Esophagus mucosa (tissue), 1 donor: ENCODE measurements around the gene LIN7A. TPM values are rescaled to one million over a fixed set of nuclear protein-coding genes. Genes with fewer than 3 reads are reported as not detected.

ENCODE experiments used
- ATAC-seq: fragments of 200-7000 bp; cut with Tn5 transposase; one replicate; pipeline ENCODE4 v1.9.1; 2020
- total RNA-seq: library from RNA; stranded (reverse); gene quantifications from one replicate; pipeline ENCODE4 v1.2.4, GENCODE V29; 2023
- donor health status: DM: yes; HTN: yes; CAD: no.

Gene LIN7A, protein sequence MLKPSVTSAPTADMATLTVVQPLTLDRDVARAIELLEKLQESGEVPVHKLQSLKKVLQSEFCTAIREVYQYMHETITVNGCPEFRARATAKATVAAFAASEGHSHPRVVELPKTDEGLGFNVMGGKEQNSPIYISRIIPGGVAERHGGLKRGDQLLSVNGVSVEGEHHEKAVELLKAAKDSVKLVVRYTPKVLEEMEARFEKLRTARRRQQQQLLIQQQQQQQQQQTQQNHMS
- total RNA-seq = 0.56 TPM

DNA sequence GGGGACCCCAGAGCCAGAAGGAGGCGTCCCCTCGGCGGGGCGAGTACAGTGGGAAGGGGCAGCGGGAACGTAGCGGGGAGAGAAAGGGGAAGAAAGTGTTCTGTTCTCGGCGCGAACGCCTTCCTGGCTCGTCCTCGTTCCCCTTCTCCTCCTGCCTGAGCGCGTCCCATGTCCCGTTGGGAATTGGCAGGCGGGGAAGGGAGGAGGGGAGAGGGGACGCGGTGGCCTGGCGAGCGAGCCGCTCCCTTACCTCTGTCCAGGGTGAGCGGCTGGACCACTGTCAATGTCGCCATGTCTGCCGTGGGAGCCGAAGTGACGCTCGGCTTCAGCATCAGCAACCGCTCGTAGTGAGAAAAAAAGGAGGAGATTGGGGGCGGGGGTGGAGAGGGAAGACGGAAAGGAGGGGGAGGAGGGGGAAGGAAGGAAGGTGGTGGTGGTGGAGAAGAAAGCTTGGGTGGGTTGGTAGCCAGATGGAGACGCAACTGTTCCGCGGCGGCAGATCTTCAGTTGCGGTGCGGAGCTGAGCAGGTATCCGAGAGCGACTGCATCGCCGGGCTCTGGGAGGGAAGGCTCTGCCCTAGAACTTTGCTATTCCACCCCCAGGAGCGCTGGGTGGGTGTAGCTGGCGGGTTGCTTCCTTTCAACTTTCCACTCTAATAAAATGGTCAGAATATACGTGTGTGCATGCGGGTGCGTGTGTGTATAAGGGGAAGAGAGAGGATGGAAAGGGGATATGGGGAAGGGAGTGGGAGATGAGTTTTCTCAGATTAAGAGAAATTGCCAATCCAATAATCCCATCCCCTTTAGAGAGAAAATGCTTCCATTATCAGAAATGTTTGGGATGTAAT is at the start of gene LIN7A:
TSS of gene LIN7A (minus strand) at position 544 of the 848 bp plus-strand sequence. CDS start at position 332, 212 bp downstream.
- peak; percentile 11 for ATAC-seq

DNA sequence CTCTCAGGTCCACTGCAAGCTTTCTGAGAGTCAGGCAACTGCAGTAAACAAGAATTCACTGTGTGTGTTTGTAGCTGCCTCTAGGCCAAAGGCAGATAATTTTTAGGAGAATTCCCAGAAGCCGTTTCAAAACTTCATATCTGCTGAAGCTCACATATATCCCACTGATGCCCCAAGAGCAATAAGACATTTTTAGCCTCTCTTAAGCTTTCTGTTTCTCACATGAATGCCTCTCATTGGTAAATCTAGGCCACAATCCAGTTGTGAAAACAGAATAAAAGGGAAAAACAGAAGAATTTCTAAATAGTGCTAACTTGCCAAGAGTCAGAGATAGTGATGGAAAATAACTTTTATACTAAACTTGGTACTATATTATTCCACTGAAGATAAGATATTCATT is 48.5 kb upstream of the LIN7A start:
- no peak for ATAC-seq

DNA sequence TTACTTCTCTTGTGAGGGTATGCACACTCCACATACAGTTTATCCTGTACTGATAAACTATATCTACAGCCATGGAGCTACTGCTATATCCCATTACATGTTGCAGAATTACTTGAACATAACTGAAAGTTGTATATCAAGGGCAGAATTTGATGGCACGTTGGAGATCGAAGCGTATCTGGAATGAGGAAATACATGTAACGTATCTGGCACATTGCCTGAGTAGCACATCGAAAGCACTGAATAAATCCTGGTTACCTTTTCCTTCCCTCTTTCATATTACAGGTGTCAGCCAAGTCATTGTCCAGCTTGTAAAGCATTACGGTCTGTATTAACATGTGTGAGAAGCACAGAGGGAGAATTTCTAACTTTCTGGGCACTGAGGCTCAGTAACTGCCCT is 42.1 kb upstream of the LIN7A start:
- ATAC-seq = no peak

DNA sequence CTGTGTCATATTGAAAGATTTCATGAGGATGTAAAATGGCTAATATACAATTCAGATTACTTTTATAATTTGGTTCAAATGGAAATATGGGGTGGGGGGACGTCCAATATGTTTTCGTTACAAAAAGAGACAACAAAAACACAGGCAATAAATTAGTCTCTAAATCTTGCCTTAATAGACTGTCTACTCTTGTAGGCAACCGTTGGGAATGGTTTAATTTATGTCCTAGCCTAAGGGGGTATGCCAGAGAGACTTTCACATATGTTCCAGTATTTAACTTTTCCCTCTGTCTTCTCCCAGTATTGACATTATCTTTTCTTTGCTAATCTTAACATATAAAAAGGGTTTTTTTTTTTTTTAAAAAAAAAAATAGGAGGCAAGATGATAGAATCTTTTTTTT is 41.5 kb upstream of the LIN7A start:
- no peak for ATAC-seq

GRCh38 chr12:80977346-80977745 is 39.6 kb upstream of the LIN7A start:
- ATAC-seq = no peak

DNA sequence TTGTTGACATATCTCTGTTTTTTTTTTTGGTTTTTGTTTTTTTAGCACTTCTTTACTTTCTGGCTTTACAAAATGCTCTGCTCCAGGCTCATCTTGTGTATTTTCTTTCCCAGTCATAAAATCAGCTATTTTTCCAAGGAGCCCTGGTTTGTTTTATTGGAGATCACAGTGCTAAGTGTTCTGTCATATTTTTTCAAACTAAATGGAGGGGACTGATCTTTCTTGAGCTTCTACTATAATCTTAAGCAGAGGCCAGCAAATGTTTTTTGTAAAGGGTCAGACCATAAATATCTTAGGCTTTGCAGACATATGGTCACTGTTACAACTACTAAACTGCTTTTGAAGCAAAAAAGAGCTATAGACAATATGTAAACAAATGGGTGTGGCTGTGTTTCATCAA is 30.6 kb upstream of the LIN7A start:
- ATAC-seq = no peak

- ATAC-seq = no peak
Measured at GRCh38 chr12:80967565-80967964, 29.8 kb upstream of the LIN7A start.

GRCh38 chr12:80966001-80966400 is 28.3 kb upstream of the LIN7A start:
- no peak for ATAC-seq

- ATAC-seq = no peak
Measured at GRCh38 chr12:80958162-80958561, 20.4 kb upstream of the LIN7A start.

- no peak for ATAC-seq
Measured at GRCh38 chr12:80954857-80955520, 17.3 kb upstream of the LIN7A start.

GRCh38 chr12:80952443-80952842 is 14.7 kb upstream of the LIN7A start:
- no peak for ATAC-seq

- ATAC-seq = no peak
Measured at GRCh38 chr12:80946591-80946990, 8.9 kb upstream of the LIN7A start.

GRCh38 chr12:80943338-80943737 is 5.6 kb upstream of the LIN7A start:
- ATAC-seq = no peak

GRCh38 chr12:80941916-80942315 is 4.2 kb upstream of the LIN7A start:
- ATAC-seq = no peak

- ATAC-seq = no peak
Measured at GRCh38 chr12:80939231-80939950, 1.7 kb upstream of the LIN7A start.

- no peak for ATAC-seq
Measured at GRCh38 chr12:80938397-80938796, 663 bp upstream of the LIN7A start.

DNA sequence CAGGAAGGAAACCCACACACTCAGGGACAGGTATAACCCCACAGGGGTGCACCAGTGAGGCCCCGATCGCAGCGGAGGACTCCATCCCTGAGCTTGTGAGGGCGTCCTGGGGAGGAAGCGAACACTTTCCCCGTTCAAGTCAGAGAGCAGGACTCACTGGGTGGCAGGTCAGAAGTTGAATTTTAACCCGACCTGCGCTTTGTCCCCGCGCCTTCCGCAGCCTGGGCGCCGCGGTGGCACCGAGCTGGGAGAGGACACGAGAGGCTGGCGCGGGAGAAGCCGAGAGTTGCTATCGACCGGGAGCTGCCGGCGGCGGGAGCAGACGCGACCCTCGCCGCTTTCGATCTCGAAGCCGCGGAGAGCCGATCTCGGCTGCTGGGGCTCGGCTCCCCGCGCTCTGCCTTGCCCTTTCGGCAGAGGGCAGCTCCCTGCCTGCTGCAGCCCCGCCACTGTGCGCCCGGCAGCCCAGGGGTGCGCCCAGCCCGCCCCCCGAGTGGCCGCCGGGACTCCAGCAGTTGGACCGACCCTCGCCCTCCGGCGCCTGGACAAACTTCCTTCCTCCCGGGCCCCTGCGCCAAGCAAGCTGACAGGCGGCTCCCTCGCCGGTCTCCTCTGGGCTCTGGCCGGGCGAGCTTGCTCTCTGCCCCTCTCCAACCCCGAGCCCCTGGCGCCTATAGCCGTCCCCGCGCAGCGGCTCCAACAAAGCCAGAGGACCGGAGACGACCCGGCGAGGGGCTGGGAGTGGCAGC is 918 bp downstream of the LIN7A start:
- ATAC-seq = peak; percentile 32

DNA sequence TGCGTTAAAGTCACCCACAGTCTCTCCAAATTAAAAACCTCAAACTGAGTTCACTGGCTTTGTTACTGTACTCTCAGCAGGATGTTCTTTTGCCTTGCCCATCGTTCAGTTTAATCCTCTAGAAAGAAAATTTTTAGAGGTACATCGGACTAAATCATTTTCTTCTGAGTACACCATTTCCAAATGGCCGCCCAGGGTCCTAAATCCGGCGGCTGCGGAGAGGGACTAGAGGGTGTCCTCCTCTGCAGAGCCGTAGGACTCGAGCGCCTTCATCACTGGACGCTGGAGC is 1.4 kb downstream of the LIN7A start:
- no peak for ATAC-seq

DNA sequence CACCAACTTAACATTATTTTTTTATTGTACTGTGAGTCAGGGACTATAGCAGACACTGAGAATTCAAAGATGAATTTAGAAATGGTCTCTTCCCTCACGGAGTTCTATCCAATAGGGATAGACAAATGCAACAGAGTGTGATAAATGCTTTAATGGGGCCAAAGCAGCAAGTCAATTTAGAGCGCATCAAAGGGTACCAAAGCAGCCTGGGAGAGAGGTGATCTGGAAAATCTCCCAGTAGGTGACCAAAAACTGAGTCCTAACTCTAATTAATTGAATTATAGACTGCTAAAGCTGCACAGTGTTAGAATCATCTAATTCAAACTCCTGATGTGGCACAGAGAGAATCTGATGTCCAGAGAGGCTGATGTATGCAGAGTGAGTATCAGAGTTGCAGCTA is 2.6 kb downstream of the LIN7A start:
- ATAC-seq = no peak

- no peak for ATAC-seq
Measured at GRCh38 chr12:80925983-80926382, 11.8 kb downstream of the LIN7A start.

- ATAC-seq = no peak
Measured at GRCh38 chr12:80925237-80925636, 12.5 kb downstream of the LIN7A start.

GRCh38 chr12:80924437-80924836 is 13.3 kb downstream of the LIN7A start:
- ATAC-seq = no peak
